Cardiac septum (tissue), 1 donor: Measurements from ENCODE around the gene ZNF487. TPM values are rescaled to one million over a fixed set of nuclear protein-coding genes. Genes with fewer than 3 reads are reported as not detected.
"Not testable (repeated sequence)": the region's sequence is repeated elsewhere in the genome, so short reads cannot be mapped to it uniquely, and the experiment has no call there.

Experiments
- DNase-seq: peaks from one replicate; pipeline ENCODE4 v3.0.0-alpha.2; 2020; ENCODE audit warnings: low spot score
- intact Hi-C: fragments of 100-400 bp; cut with DNase I; formaldehyde crosslinking; loops from one replicate; pipeline ENCODE4 v1.14.0; 2022
- long read RNA-seq: library from polyadenylated mRNA; unstranded; transcript quantifications from one replicate; pipeline ENCODE4 v2.0.0, GENCODE V29; 2021
- total RNA-seq: library from RNA; stranded (reverse); fragmentation: NEBNext Ultra II Directional; extraction: Animal tissue kit (Norgen Biotek cat#: 25700); gene quantifications from one replicate; pipeline ENCODE4 v1.2.1, GENCODE V29; 2021
- donor health status: DM: no; HTN: no; CAD: no.

The ZNF487 gene
- 2.7 TPM for total RNA-seq
- long read RNA-seq = 0 reads

GRCh38 chr10:43436291-43437140 lies at the start of gene ZNF487:
ZNF487 (plus strand) TSS chr10:43437111; CDS start chr10:43475814, 38,703 bp downstream.
- intact Hi-C loops = loop anchor here (1.0 to 5.0 kb wide), 2 partner anchors 16 to 39 kb away; no protein-coding TSS in a partner anchor
- peak; percentile 96 for DNase-seq

- no peak for DNase-seq
- intact Hi-C loops = no loop called here
Measured at GRCh38 chr10:43387678-43388032, 49.3 kb upstream of the ZNF487 start.

GRCh38 chr10:43389867-43390266 lies 47.0 kb upstream of the ZNF487 start:
- intact Hi-C loops = no loop called here
- DNase-seq = no peak

- peak; percentile 31 for DNase-seq
- intact Hi-C loops = no loop called here
Measured at GRCh38 chr10:43390333-43390732, 46.6 kb upstream of the ZNF487 start.

GRCh38 chr10:43390759-43391158 lies 46.2 kb upstream of the ZNF487 start:
- intact Hi-C loops = no loop called here

GRCh38 chr10:43391496-43391895 lies 45.4 kb upstream of the ZNF487 start:
- DNase-seq = peak; percentile 15
- intact Hi-C loops = no loop called here

More at GRCh38 chr10:43390759-43391158, 46.2 kb upstream of the ZNF487 start:
- peak; percentile 66 for DNase-seq

GRCh38 chr10:43392748-43393147 lies 44.2 kb upstream of the ZNF487 start:
- intact Hi-C loops = no loop called here
- peak; percentile 6 for DNase-seq

- intact Hi-C loops = not testable (repeated sequence)
- DNase-seq = peak; percentile 50
Measured at GRCh38 chr10:43393186-43393585, 43.7 kb upstream of the ZNF487 start.

GRCh38 chr10:43393606-43394360 lies 43.1 kb upstream of the ZNF487 start:
- intact Hi-C loops = no loop called here

GRCh38 chr10:43394868-43395267 lies 42.0 kb upstream of the ZNF487 start:
- DNase-seq = peak; percentile 29
- intact Hi-C loops = loop anchor here (5.0 kb wide), 2 partner anchors 33 to 42 kb away; partner anchors contain the start of gene ZNF487

More at GRCh38 chr10:43393606-43394360, 43.1 kb upstream of the ZNF487 start:
- peak; percentile 43 for DNase-seq

- intact Hi-C loops = loop anchor here (5.0 kb wide), 2 partner anchors 33 to 42 kb away; partner anchors contain the start of gene ZNF487
- DNase-seq = peak; percentile 67
Measured at GRCh38 chr10:43395571-43396060, 41.3 kb upstream of the ZNF487 start.

- peak; percentile 92 for DNase-seq
- intact Hi-C loops = loop anchor here (5.0 kb wide), 2 partner anchors 34 to 41 kb away; partner anchors contain the start of gene ZNF487
Measured at GRCh38 chr10:43396061-43396927, 40.6 kb upstream of the ZNF487 start.

GRCh38 chr10:43396928-43397624 lies 39.8 kb upstream of the ZNF487 start:
- intact Hi-C loops = loop anchor here (1.0 to 5.0 kb wide), 3 partner anchors 10 to 40 kb away; partner anchors contain the start of gene ZNF487
- DNase-seq = peak; percentile 97

- DNase-seq = no peak
- intact Hi-C loops = loop anchor here (5.0 kb wide), 2 partner anchors 37 to 38 kb away; partner anchors contain the start of gene ZNF487
Measured at GRCh38 chr10:43398939-43399319, 38.0 kb upstream of the ZNF487 start.

- intact Hi-C loops = loop anchor here (5.0 kb wide), 2 partner anchors 37 to 38 kb away; partner anchors contain the start of gene ZNF487
- DNase-seq = no peak
Measured at GRCh38 chr10:43399320-43400310, 37.3 kb upstream of the ZNF487 start.

GRCh38 chr10:43401627-43402026 lies 35.3 kb upstream of the ZNF487 start:
- DNase-seq = no peak
- intact Hi-C loops = no loop called here

GRCh38 chr10:43402176-43402575 lies 34.7 kb upstream of the ZNF487 start:
- DNase-seq = no peak
- intact Hi-C loops = no loop called here
